AG09319 (cell line): ENCODE measurements around the gene BNIP1.
A peak's percentile ranks its signal among the peaks of the same experiment; 100 is the strongest.

Source experiments
- DNase-seq: peaks from one replicate; pipeline ENCODE4 v3.0.0-alpha.2; 2010; ENCODE audit warnings: low read depth; ENCODE audit errors: extremely low read depth
- CTCF ChIP-seq: IDR thresholded peaks from 2 replicates; pipeline ENCODE4 v1.5.1; 2011; ENCODE audit warnings: low read depth, mild to moderate bottlenecking, inconsistent platforms, low read length, moderate library complexity

BNIP1 gene

DNA sequence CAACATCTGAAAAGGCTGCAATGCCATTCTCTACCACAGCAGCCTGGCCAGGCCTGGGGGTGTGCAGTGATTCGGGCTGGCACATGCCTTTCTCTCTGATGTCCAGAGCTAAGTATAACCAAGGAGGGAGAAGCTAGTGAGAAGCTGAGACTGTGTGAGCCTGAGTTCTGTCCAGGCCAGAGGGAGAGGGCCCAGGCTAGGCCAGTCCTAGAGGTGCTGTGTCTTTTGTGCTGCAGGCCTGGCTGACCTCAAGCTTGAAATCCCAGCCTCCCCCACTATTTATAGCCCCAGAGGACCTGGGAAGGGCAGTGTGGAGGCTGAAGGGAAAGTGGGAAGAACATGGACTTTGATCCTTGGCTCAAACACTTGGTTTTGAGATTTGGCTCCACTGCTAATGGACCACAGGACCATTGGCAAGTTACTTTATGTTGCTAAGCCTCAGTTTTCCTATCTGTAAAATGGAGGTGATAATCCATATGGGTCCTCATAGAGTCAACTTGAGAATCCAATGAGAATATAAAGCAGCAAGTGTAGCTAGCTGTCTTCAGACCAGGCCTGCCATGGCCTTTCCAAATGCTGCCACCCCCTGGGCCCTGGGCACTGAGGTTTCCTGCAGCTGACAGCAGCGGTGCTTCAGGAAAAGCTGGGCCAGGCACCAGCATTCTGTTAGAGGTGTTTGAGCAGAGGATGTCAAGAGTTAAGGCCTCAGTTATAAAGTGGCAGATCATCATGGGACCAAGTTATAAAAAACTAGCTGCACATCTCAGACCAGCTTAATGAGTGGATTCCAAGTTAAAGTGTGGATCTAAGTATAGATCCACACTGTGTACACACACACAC lies 21.1 kb downstream of the BNIP1 start:
- no peak for TF ChIP-seq CTCF
- DNase-seq = no peak

DNA sequence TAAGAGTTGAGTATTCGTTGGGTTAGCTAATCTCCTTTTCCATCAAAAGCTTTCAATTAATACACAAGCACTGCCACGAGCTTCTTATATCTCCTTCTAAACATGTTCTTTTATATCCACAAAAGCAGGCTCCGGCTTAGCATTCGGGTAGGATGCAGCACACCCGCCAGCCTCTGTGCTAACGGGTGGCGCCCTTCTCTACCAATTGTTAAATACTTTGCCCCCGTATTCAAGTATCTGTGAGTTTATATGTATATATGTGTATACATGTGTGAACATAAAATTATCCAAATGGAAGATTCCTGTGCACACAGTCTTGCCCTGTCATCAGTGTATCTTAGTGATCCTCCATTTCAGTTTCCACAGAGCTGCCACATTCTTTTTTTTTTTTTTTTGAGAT lies 27.8 kb downstream of the BNIP1 start:
- no peak for TF ChIP-seq CTCF
- DNase-seq = no peak

DNA sequence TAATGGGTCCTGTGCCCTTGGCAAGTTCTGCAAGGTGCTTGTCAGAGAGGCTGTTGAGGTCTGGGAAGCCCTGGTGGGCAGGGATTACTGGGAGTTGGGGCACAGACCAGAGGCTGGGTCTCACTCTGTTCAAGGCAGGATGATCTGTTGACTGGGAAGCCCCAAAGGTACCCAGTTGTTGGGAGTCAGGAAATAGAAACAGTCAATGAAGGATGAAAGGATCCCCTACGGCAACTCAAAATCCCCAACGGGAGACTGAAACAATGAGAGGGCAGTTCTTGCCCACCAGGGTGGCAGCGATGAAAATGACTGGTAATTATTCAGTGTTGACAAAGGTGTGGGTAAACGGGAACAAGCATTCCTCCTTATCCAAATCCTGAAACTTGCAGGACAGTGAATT lies 31.2 kb downstream of the BNIP1 start:
- no peak for DNase-seq
- no peak for TF ChIP-seq CTCF

DNA sequence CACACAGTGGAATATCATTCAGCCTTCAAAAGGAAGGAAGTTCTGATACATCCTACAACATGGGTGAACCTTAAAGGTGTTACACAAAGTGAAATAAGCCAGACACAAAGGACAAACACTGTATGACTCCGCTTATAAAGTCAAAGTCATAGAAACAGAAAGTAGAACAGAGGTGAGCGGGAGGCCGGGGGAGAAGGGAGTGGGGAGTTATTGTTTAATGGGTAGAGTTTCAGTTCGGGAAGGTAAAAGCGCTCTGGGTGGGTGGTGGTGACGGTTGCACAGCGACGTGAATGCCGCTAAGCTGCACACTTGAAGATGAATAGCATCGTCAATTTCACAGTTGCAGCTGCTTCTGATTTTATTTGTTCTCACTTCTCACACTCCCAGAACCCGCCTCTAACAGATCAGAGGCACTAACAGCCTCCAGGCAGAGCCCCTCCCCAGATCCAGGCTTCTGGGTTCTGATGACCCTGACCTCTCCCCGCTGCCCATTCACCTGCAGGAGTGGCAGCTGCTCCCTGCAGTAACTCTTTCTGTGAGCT lies 34.1 kb downstream of the BNIP1 start:
- no peak for TF ChIP-seq CTCF
- no peak for DNase-seq

DNA sequence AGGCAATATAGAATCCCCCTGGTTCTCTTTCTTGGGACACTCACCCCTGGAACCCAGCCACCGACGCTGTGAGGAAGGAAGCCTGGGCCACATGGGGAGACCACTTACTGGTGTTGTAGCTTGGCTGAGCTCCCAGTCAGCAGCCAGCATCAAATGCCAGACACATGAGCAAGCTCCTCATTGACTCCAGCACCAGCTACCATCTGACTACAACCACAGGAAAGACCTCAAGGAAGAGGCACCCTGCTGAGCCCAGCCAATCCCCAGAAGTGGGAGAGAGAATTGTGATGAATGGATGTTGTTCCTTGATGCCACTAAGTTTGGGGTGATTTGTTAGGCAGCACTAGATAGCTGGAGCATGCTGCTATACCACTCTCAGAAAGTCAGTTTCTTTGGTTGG lies 36.0 kb downstream of the BNIP1 start:
- TF ChIP-seq CTCF = no peak
- DNase-seq = no peak

DNA sequence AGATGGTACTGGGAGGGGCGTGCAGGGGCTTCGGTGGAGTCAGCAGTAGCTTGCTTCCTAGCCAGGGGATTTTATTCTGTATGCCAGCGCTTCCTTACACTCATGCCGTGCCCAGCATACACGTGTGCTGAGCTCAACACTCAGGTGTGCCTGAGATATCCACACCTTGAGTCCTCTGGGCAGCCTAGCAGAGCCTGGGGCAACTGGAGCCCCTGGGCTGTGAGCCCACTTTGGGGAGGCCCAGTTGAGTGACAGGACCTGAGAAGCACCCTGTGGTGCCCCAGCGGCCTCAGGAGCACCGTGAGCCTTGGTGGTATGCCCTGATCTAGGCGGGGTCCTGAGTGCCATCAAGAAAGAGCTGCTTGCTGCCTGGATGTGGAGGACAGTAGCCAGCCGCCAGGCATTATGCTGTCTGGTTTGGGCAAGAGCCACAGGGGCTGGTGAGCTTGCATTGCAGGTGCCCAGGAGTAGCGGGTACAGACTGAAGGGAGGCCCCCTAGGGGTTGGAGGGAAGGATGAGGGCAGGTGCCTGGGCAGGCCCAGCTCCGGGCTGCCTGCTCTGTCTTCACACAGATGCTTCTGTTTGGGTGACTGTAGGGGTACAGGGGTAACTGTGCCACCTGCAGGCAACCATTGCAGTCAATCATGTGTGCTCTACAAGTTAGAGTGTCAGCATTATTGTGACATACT lies 42.9 kb downstream of the BNIP1 start:
- peak; percentile 1 for TF ChIP-seq CTCF
- DNase-seq = no peak

DNA sequence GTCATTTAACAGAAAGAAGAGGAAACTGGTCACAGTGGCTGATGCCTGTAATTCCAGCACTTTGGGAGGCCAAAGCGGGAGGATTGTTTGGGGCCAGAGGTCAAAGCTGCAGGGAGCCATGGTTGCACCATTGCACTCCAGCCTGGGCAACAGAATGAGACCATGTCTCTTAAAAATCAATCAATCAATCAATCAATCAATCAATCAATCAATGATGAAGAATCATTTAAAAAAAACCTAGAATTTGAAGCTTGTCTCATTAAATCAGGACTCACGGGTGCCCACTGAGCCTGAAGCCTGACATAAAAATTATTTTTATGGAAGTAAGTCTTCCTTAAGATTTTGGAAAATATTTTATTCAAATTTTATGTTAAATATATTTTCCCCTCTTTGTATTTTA lies 43.9 kb downstream of the BNIP1 start:
- no peak for DNase-seq
- no peak for TF ChIP-seq CTCF
